ENCODE measurements around the gene GJA3. TPM values are rescaled to one million over a fixed set of nuclear protein-coding genes. Genes with fewer than 3 reads are reported as not detected.

The GJA3 gene
- total RNA-seq, 3 donors from 2014 or later, result 0.29 TPM; not detected in 2

DNA sequence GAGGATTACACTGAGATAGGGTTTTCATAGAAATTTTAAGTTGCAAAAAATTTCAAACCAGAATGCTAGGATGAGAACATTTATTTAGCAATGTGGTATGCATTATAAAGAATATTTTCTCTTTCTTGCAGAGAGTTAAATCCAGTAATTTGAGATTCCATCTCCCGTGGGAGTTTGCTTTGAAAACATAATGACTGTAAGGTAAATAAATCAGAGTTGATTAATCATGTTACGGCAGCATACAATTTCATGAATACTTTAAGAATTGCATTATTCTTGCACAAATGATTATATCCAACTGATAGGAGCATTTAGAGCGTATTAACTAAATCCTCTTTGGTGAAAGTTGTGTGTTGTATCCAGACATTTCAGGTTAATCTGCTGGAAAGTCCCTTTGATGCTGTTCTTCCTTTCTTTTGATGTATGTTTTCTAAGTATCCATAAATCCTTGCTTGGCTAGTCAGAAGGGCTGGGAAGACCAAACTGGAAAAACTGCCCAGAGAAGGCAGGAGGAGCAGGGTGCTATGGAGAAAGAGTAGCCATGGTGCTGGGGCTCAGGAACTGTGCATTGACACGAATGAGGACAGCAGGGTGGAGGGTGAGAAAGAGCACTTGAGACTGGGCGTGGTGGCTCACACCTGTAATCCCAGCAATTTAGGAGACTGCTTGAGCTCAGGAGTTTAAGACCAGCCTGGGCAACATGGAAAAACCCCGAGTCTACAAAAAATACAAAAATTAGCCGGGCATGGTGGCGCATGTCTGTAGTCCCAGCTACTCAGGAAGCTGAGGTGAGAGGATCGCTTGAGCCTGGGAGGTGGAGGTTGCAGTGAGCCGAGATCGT, 4.8 kb upstream of the GJA3 start:
- peaks cover 0 to 25% of the 10 kb centered on the region in 2 donors for H3K27me3 ChIP-seq
- H3K9me3 ChIP-seq, result no peaks in the 10 kb centered on the region
- no peak overlapping the region for H3K4me3 ChIP-seq
- DNase-seq (ENCODE audit: low spot score in 2 of 2), result no peak
- intact Hi-C loops (cut with DNase I; ENCODE audit: low total_unique reads), result no loop called here
- TF ChIP-seq POLR2A (IDR thresholded peaks at IDR 0.05) (no peak), POLR2AphosphoS5 (IDR thresholded peaks at IDR 0.05) (no peak), CTCF (IDR thresholded peaks at IDR 0.05) (no peak)
- H3K4me1 ChIP-seq, result peaks cover 0 to 7% of the 10 kb centered on the region in 2 donors
- H3K27ac ChIP-seq, result no peak overlapping the region
- H3K36me3 ChIP-seq, result no peaks in the 10 kb centered on the region

DNA sequence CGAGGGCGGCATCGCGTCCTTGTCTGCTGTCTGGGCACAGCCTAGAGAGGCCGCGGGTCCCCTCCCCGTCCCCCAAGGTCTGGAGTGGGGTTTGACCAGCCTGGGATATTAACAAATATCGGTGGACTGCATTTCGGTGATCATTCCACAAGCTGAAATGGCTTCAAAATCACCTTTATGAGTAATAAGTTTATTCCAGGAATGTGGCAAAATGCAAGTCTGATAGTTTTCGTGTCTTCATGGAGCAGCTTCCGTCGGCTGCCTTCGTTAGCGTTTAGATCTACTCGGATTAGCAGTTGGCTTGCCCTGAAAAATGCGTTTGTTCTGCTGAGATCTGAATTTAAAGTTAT, 1.1 kb upstream of the GJA3 start:
- H3K27ac ChIP-seq, result no peak overlapping the region
- intact Hi-C loops (cut with DNase I; ENCODE audit: low total_unique reads), result no loop called here
- DNase-seq (ENCODE audit: low spot score in 2 of 2), result no peak
- no peaks in the 10 kb centered on the region for H3K9me3 ChIP-seq
- H3K27me3 ChIP-seq, result peaks cover 0 to 52% of the 10 kb centered on the region in 2 donors
- no peak for TF ChIP-seq CTCF (IDR thresholded peaks at IDR 0.05)
- no peak for TF ChIP-seq POLR2A (IDR thresholded peaks at IDR 0.05)
- TF ChIP-seq POLR2AphosphoS5 (IDR thresholded peaks at IDR 0.05), result no peak
- peak overlapping the region in 1 of 3 donors; percentile 65 for H3K4me3 ChIP-seq
- peaks cover 0 to 14% of the 10 kb centered on the region in 2 donors for H3K4me1 ChIP-seq
- H3K36me3 ChIP-seq, result no peaks in the 10 kb centered on the region

GRCh38 chr13:20161275-20161950, 561 bp upstream of the GJA3 start:
- TF ChIP-seq POLR2AphosphoS5 (IDR thresholded peaks at IDR 0.05) (no peak), CTCF (IDR thresholded peaks at IDR 0.05) (no peak), POLR2A (IDR thresholded peaks at IDR 0.05) (no peak)

GRCh38 chr13:20159646-20160305, 1.1 kb downstream of the GJA3 start:
- Histone ChIP-seq H3K27me3 (peaks cover 0 to 74% of the 10 kb centered on the region in 2 donors), H3K36me3 (no peaks in the 10 kb centered on the region), H3K4me1 (peaks cover 0 to 14% of the 10 kb centered on the region in 2 donors), H3K27ac (no peak overlapping the region), H3K9me3 (no peaks in the 10 kb centered on the region), H3K4me3 (no peak overlapping the region)
- intact Hi-C loops (cut with DNase I; ENCODE audit: low total_unique reads), result no loop called here
- DNase-seq (ENCODE audit: low spot score in 2 of 2), result no peak
- TF ChIP-seq POLR2AphosphoS5 (IDR thresholded peaks at IDR 0.05) (no peak), CTCF (IDR thresholded peaks at IDR 0.05) (no peak), POLR2A (IDR thresholded peaks at IDR 0.05) (no peak)

More at GRCh38 chr13:20161275-20161950, 561 bp upstream of the GJA3 start:
- Histone ChIP-seq H3K27ac (no peak overlapping the region), H3K4me3 (peak overlapping the region; percentile 10 to 65 (median 38)), H3K36me3 (no peaks in the 10 kb centered on the region), H3K4me1 (peaks cover 0 to 14% of the 10 kb centered on the region in 2 donors), H3K27me3 (peaks cover 0 to 58% of the 10 kb centered on the region in 2 donors), H3K9me3 (no peaks in the 10 kb centered on the region)
- DNase-seq (ENCODE audit: low spot score in 2 of 2), result no peak
- intact Hi-C loops (cut with DNase I; ENCODE audit: low total_unique reads), result no loop called here
